Fibroblast of lung (primary cell): ENCODE measurements around the gene NRDE2. TPM values are rescaled to one million over a fixed set of nuclear protein-coding genes. Genes with fewer than 3 reads are reported as not detected.
"Not testable (repeated sequence)": the region's sequence is repeated elsewhere in the genome, so short reads cannot be mapped to it uniquely, and the experiment has no call there.

ENCODE experiments used
- DNase-seq, 2 donors: peaks; one replicate each; pipeline versions ENCODE4 v3.0.0 to v3.0.0-alpha.2; 2010; ENCODE audit warnings: low read depth in 2 of 2
- H2AFZ ChIP-seq: 2 replicates; pipeline ENCODE4 v1.5.1; 2012; ENCODE audit warnings: low read length, control low read depth, inconsistent platforms
- H3K27ac ChIP-seq: 2 replicates; pipeline ENCODE4 v1.5.1; 2011; ENCODE audit warnings: low read length, control low read depth; ENCODE audit not compliant: insufficient read depth
- H3K27me3 ChIP-seq: 2 replicates; pipeline ENCODE4 v1.5.1; 2011; ENCODE audit warnings: mild to moderate bottlenecking, low read length; ENCODE audit not compliant: control insufficient read depth, insufficient read depth
- H3K36me3 ChIP-seq: 2 replicates; pipeline ENCODE4 v1.5.1; 2011; ENCODE audit warnings: low read length; ENCODE audit not compliant: control insufficient read depth, insufficient read depth
- H3K4me1 ChIP-seq: 2 replicates; pipeline ENCODE4 v1.5.1; 2011; ENCODE audit warnings: low read length; ENCODE audit not compliant: control insufficient read depth, insufficient read depth; ENCODE audit errors: extremely low read depth
- H3K4me2 ChIP-seq: 2 replicates; pipeline ENCODE4 v1.5.1; 2011; ENCODE audit warnings: low read length, control low read depth; ENCODE audit not compliant: insufficient read depth; ENCODE audit errors: extremely low read depth
- H3K4me3 ChIP-seq, 4 experiments: fragments of 200-600 bp in 1 of 4; sonication (generic) in 1 of 4; replicated peaks in 1 of 4; 2 replicates each; pipeline ENCODE4 v1.5.1; 2011 to 2016; ENCODE audit warnings: low read length in 4 of 4, low read depth in 3 of 4, mild to moderate bottlenecking in 3 of 4, control low read depth in 2 of 4, inconsistent platforms in 1 of 4, mixed read lengths in 1 of 4; ENCODE audit not compliant: insufficient read depth in 1 of 4; ENCODE audit errors: control extremely low read depth in 1 of 4
- H3K79me2 ChIP-seq: 2 replicates; pipeline ENCODE4 v1.5.1; 2012; ENCODE audit warnings: mild to moderate bottlenecking, low read length, inconsistent platforms; ENCODE audit not compliant: control insufficient read depth, insufficient read depth
- H3K9ac ChIP-seq: 2 replicates; pipeline ENCODE4 v1.5.1; 2011; ENCODE audit warnings: mild to moderate bottlenecking, low read length, control low read depth; ENCODE audit not compliant: insufficient read depth
- H3K9me3 ChIP-seq: 2 replicates; pipeline ENCODE4 v1.5.1; 2012; ENCODE audit warnings: low read depth, low read length; ENCODE audit not compliant: control insufficient read depth, insufficient read depth
- H4K20me1 ChIP-seq: 2 replicates; pipeline ENCODE4 v1.5.1; 2011; ENCODE audit warnings: low read length; ENCODE audit not compliant: control insufficient read depth, insufficient read depth; ENCODE audit errors: extremely low read depth
- EZH2 ChIP-seq: IDR thresholded peaks from 2 replicates; pipeline ENCODE4 v1.5.1; 2012; ENCODE audit warnings: low read length, control low read depth, mild to moderate bottlenecking; ENCODE audit errors: missing control alignments
- polyA plus RNA-seq, 2 donors: library from polyadenylated mRNA; depleted of rRNA in 1 of 2; stranded (reverse) in 1 of 2; unstranded in 1 of 2; fragments of >200 nt; gene quantifications; 2 replicates each; pipeline ENCODE4 v1.2.1, GENCODE V29; 2011 to 2012; ENCODE audit warnings: missing spikeins in 1 of 2
- total RNA-seq: library from RNA; depleted of rRNA; stranded (reverse); fragments of >200 nt; gene quantifications from 2 replicates; pipeline ENCODE4 v1.2.1, GENCODE V29; 2014
- TF ChIP-seq, protein P1 (sequence below), 2 donors: IDR thresholded peaks in 1 of 2; conservative IDR thresholded peaks in 1 of 2; 1 replicate in 1 of 2; 2 replicates in 1 of 2; pipeline ENCODE4 v1.5.1; 2011 to 2012; ENCODE audit warnings: low read length in 2 of 2, control low read depth in 1 of 2, inconsistent platforms in 1 of 2, low read depth in 1 of 2, mild to moderate bottlenecking in 1 of 2

NRDE2 gene
- total and polyA plus RNA-seq, 2 donors (not counting 1 experiment from before 2014, with no cell fraction given), result 7.0 to 9.7 TPM

DNA sequence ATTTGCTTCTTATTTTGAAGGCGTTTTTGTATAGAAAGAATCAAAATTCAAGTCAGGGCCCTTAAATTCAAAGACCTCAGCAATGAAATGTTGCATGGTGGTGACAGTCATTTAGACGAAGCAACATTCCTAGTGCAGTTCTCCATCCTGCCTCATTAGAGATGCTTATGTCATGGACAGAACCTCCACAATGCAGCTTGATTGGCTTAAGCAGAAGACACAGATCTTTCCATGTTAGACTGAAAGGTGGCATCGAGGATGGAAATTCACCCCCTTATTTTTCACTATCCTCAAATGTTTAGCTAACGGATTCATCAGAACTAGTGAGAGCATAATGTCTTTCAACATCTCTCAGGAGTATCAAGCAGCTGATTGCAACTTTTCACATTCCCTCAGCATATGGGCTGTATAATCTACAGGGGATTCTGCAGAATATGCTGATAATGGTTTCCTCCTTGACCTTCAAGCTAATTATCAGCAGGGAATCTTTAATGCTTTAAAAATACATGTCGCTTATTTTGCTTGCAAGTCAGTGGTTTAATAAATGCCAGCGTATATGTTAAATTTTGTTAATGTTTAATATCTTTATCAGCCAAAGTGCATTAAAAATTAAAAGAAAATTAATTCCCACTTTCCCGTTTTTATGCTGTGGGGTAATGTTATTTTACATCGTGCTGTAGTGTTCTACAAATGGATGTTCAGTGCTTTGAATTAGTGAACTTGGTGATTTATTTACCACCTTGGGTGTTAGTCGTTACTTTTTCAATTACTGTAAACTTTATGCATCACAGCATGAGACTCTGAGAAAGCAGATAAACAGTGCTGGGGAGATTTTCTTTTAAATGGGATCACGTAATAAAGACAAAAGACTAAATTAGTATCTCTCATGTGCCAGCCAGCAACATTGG is 12.8 kb upstream of the NRDE2 start:
- Histone ChIP-seq H4K20me1 (no peaks in the 10 kb centered on the region), H3K9ac (no peak overlapping the region), H3K9me3 (no peaks in the 10 kb centered on the region), H3K27me3 (no peaks in the 10 kb centered on the region), H2AFZ (no peak overlapping the region), H3K4me2 (no peak overlapping the region), H3K4me1 (no peaks in the 10 kb centered on the region), H3K27ac (no peak overlapping the region), H3K36me3 (no peaks in the 10 kb centered on the region), H3K79me2 (no peaks in the 10 kb centered on the region), H3K4me3 (no peak overlapping the region)
- TF ChIP-seq, protein P1, sequence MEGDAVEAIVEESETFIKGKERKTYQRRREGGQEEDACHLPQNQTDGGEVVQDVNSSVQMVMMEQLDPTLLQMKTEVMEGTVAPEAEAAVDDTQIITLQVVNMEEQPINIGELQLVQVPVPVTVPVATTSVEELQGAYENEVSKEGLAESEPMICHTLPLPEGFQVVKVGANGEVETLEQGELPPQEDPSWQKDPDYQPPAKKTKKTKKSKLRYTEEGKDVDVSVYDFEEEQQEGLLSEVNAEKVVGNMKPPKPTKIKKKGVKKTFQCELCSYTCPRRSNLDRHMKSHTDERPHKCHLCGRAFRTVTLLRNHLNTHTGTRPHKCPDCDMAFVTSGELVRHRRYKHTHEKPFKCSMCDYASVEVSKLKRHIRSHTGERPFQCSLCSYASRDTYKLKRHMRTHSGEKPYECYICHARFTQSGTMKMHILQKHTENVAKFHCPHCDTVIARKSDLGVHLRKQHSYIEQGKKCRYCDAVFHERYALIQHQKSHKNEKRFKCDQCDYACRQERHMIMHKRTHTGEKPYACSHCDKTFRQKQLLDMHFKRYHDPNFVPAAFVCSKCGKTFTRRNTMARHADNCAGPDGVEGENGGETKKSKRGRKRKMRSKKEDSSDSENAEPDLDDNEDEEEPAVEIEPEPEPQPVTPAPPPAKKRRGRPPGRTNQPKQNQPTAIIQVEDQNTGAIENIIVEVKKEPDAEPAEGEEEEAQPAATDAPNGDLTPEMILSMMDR (conservative IDR thresholded peaks at IDR 0.05 in 1 of 2, IDR thresholded peaks at IDR 0.05 in 1 of 2; ENCODE audit: low read depth in 1 of 2, low read length in 2 of 2), result no peak
- no peak for TF ChIP-seq EZH2
- no peak for DNase-seq

- Histone ChIP-seq H3K9ac (no peak overlapping the region), H3K36me3 (no peaks in the 10 kb centered on the region), H4K20me1 (no peaks in the 10 kb centered on the region), H2AFZ (no peak overlapping the region), H3K27ac (no peak overlapping the region), H3K4me1 (no peaks in the 10 kb centered on the region), H3K79me2 (no peaks in the 10 kb centered on the region), H3K27me3 (no peaks in the 10 kb centered on the region), H3K4me2 (no peak overlapping the region), H3K4me3 (no peak overlapping the region), H3K9me3 (no peaks in the 10 kb centered on the region)
- TF ChIP-seq, protein P1 (conservative IDR thresholded peaks at IDR 0.05 in 1 of 2, IDR thresholded peaks at IDR 0.05 in 1 of 2; ENCODE audit: low read depth in 1 of 2, low read length in 2 of 2), result no peak
- no peak for TF ChIP-seq EZH2
- DNase-seq, result no peak
Measured at GRCh38 chr14:90342327-90342726, 10.6 kb upstream of the NRDE2 start.

- Histone ChIP-seq H3K27ac (no peak overlapping the region), H3K79me2 (no peaks in the 10 kb centered on the region), H4K20me1 (no peaks in the 10 kb centered on the region), H2AFZ (no peak overlapping the region), H3K27me3 (no peaks in the 10 kb centered on the region), H3K36me3 (no peaks in the 10 kb centered on the region), H3K9me3 (no peaks in the 10 kb centered on the region), H3K4me3 (no peak overlapping the region), H3K4me1 (no peaks in the 10 kb centered on the region), H3K9ac (no peak overlapping the region), H3K4me2 (no peak overlapping the region)
- TF ChIP-seq, protein P1 (conservative IDR thresholded peaks at IDR 0.05 in 1 of 2, IDR thresholded peaks at IDR 0.05 in 1 of 2; ENCODE audit: low read depth in 1 of 2, low read length in 2 of 2), result no peak
- no peak for TF ChIP-seq EZH2
- DNase-seq, result no peak
Measured at GRCh38 chr14:90341784-90342183, 10.0 kb upstream of the NRDE2 start.

- H3K4me2 ChIP-seq, H3K36me3 ChIP-seq, H3K4me1 ChIP-seq, H3K27me3 ChIP-seq, H2AFZ ChIP-seq, H4K20me1 ChIP-seq, H3K4me3 ChIP-seq, H3K27ac ChIP-seq, H3K9ac ChIP-seq, H3K9me3 ChIP-seq, DNase-seq, H3K79me2 ChIP-seq: not testable (repeated sequence)
Measured at GRCh38 chr14:90341232-90341631, 9.5 kb upstream of the NRDE2 start.
